HEK293 (cell line): ENCODE data around the gene OGDHL.
A peak's percentile ranks its signal among the peaks of the same experiment; 100 is the strongest.
"Not testable (repeated sequence)": the region's sequence is repeated elsewhere in the genome, so short reads cannot be mapped to it uniquely, and the experiment has no call there.

Source experiments
- CTCF ChIA-PET: fragments of 350-600 bp; formaldehyde crosslinking; extraction: SDS; loops from one replicate; lab custom pipeline; 2021; ENCODE audit warnings: antibody characterized with exemption; lab: Yijun Ruan, JAX
- POLR2A ChIA-PET: fragments of 300-600 bp; formaldehyde crosslinking; extraction: SDS; loops from one replicate; lab custom pipeline; 2020; ENCODE audit warnings: antibody characterized with exemption, inconsistent platforms; lab: Yijun Ruan, JAX
- H3K27ac ChIP-seq: fragments of 200-500 bp; sonication (Bioruptor generic); 2 replicates; pipeline ENCODE4 v1.5.1; 2014; ENCODE audit warnings: low read depth, low read length, control low read depth, inconsistent platforms; ENCODE audit errors: extremely low read depth
- H3K36me3 ChIP-seq, 2 experiments: fragments of 200-500 bp in 1 of 2; sonication (Bioruptor generic) in 1 of 2; 1 replicate in 1 of 2; 2 replicates in 1 of 2; pipeline ENCODE4 v1.5.1; 2014 to 2017; ENCODE audit warnings: inconsistent platforms in 2 of 2, low read length in 2 of 2; ENCODE audit not compliant: control insufficient read depth in 2 of 2, insufficient read depth in 1 of 2
- H3K4me1 ChIP-seq: fragments of 200-500 bp; sonication (Bioruptor generic); 2 replicates; pipeline ENCODE4 v1.5.1; 2014; ENCODE audit warnings: mild to moderate bottlenecking, low read length, inconsistent platforms; ENCODE audit not compliant: control insufficient read depth, insufficient read depth
- H3K4me3 ChIP-seq: 2 replicates; pipeline ENCODE4 v1.5.1; 2011; ENCODE audit warnings: low read depth, mild to moderate bottlenecking, control low read depth, low read length, moderate library complexity
- H3K9me3 ChIP-seq: fragments of 200-500 bp; sonication (Bioruptor generic); 2 replicates; pipeline ENCODE4 v1.5.1; 2014; ENCODE audit warnings: low read depth, low read length, inconsistent platforms; ENCODE audit not compliant: control insufficient read depth, insufficient read depth
- BCL11A ChIP-seq: fragments of 450-650 bp; formaldehyde crosslinking; IDR thresholded peaks from 2 replicates; pipeline ENCODE4 v1.5.1; 2016; ENCODE audit warnings: low read depth, missing biosample characterization, missing genetic modification characterization
- MZF1 ChIP-seq: fragments of 450-650 bp; formaldehyde crosslinking; IDR thresholded peaks from 2 replicates; pipeline ENCODE4 v1.5.1; 2017; ENCODE audit warnings: missing biosample characterization, missing genetic modification characterization, borderline replicate concordance
- OVOL3 ChIP-seq: fragments of 450-650 bp; formaldehyde crosslinking; IDR thresholded peaks from 2 replicates; pipeline ENCODE4 v1.5.1; 2016; ENCODE audit warnings: missing biosample characterization, missing genetic modification characterization
- SCRT2 ChIP-seq: fragments of 450-650 bp; formaldehyde crosslinking; IDR thresholded peaks from 2 replicates; pipeline ENCODE4 v1.5.1; 2016; ENCODE audit warnings: missing biosample characterization, missing genetic modification characterization
- ZBTB21 ChIP-seq: fragments of 450-650 bp; formaldehyde crosslinking; IDR thresholded peaks from 2 replicates; pipeline ENCODE4 v1.5.1; 2017; ENCODE audit warnings: missing biosample characterization, missing genetic modification characterization
- ZIC2 ChIP-seq: fragments of 450-650 bp; formaldehyde crosslinking; IDR thresholded peaks from 2 replicates; pipeline ENCODE4 v1.5.1; 2016; ENCODE audit warnings: missing biosample characterization, missing genetic modification characterization
- ZNF140 ChIP-seq: fragments of 450-650 bp; formaldehyde crosslinking; IDR thresholded peaks from 2 replicates; pipeline ENCODE4 v1.5.1; 2016; ENCODE audit warnings: missing biosample characterization, missing genetic modification characterization
- ZNF146 ChIP-seq: fragments of 450-650 bp; formaldehyde crosslinking; IDR thresholded peaks from 2 replicates; pipeline ENCODE4 v1.5.1; 2016; ENCODE audit warnings: missing biosample characterization, missing genetic modification characterization
- ZNF404 ChIP-seq: fragments of 450-650 bp; formaldehyde crosslinking; IDR thresholded peaks from 2 replicates; pipeline ENCODE4 v1.5.1; 2017; ENCODE audit warnings: missing biosample characterization, missing genetic modification characterization
- ZNF626 ChIP-seq: fragments of 450-650 bp; sonication (Bioruptor Pico); formaldehyde crosslinking; IDR thresholded peaks from 2 replicates; pipeline ENCODE4 v1.5.1; 2018; ENCODE audit warnings: missing biosample characterization, missing genetic modification characterization, inconsistent platforms
- ZNF701 ChIP-seq: fragments of 450-650 bp; formaldehyde crosslinking; IDR thresholded peaks from 2 replicates; pipeline ENCODE4 v1.5.1; 2016; ENCODE audit warnings: missing biosample characterization, missing genetic modification characterization
- ZNF785 ChIP-seq: fragments of 450-650 bp; formaldehyde crosslinking; IDR thresholded peaks from 2 replicates; pipeline ENCODE4 v1.5.1; 2016; ENCODE audit warnings: missing biosample characterization, missing genetic modification characterization
- ZNF830 ChIP-seq: fragments of 450-650 bp; IDR thresholded peaks from 2 replicates; pipeline ENCODE4 v1.5.0; 2018; ENCODE audit warnings: missing biosample characterization, missing genetic modification characterization, low read depth, mild to moderate bottlenecking, moderate library complexity
- TF ChIP-seq, protein P1 (sequence below): fragments of 450-650 bp; formaldehyde crosslinking; IDR thresholded peaks from 2 replicates; pipeline ENCODE4 v1.5.1; 2017; ENCODE audit warnings: missing biosample characterization, missing genetic modification characterization
- TF ChIP-seq, protein P2 (sequence below): fragments of 450-650 bp; formaldehyde crosslinking; optimal IDR thresholded peaks from 2 replicates; pipeline ENCODE3; 2016; ENCODE audit warnings: missing biosample characterization, mild to moderate bottlenecking, missing genetic modification characterization

OGDHL gene

DNA sequence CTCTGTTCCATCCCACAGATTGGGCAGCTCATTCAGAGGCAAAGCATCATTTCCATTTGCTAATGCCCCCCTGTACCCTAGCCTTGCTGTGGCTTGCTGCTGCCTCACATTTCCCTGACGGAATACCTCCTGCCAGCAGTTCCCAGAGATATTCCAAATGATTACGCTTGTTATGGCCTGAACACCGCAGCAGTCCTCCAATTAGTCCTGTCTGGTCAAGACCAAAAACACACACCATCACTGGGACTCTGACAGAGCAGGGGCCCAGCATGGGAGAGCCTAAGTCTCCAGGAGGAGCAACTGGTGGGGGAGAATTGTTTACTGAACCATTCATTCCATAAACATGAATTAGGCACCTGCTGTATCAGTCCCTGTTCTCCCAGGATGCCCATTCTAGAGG is 6.1 kb downstream of the OGDHL start:
- CTCF ChIA-PET, result no interaction called here
- Histone ChIP-seq H3K36me3 (peaks cover 0 to 11% of the 10 kb centered on the region in 2 experiments; a peak in 1 of 3 replicates), H3K4me3 (no peak overlapping the region)
- TF ChIP-seq ZIC2, result peak; percentile 58
- TF ChIP-seq, protein P1, sequence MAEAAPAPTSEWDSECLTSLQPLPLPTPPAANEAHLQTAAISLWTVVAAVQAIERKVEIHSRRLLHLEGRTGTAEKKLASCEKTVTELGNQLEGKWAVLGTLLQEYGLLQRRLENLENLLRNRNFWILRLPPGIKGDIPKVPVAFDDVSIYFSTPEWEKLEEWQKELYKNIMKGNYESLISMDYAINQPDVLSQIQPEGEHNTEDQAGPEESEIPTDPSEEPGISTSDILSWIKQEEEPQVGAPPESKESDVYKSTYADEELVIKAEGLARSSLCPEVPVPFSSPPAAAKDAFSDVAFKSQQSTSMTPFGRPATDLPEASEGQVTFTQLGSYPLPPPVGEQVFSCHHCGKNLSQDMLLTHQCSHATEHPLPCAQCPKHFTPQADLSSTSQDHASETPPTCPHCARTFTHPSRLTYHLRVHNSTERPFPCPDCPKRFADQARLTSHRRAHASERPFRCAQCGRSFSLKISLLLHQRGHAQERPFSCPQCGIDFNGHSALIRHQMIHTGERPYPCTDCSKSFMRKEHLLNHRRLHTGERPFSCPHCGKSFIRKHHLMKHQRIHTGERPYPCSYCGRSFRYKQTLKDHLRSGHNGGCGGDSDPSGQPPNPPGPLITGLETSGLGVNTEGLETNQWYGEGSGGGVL (tag by site-specific recombination), result no peak
- TF ChIP-seq SCRT2, result peak; percentile 36; the same call in 1 of the 2 replicates
- TF ChIP-seq, all 188 proteins: peak for 2
- no peaks in the 10 kb centered on the region for H3K9me3 ChIP-seq
- no peak overlapping the region for H3K27ac ChIP-seq
- H3K4me1 ChIP-seq, result no peaks in the 10 kb centered on the region
- POLR2A ChIA-PET, result no interaction called here

DNA sequence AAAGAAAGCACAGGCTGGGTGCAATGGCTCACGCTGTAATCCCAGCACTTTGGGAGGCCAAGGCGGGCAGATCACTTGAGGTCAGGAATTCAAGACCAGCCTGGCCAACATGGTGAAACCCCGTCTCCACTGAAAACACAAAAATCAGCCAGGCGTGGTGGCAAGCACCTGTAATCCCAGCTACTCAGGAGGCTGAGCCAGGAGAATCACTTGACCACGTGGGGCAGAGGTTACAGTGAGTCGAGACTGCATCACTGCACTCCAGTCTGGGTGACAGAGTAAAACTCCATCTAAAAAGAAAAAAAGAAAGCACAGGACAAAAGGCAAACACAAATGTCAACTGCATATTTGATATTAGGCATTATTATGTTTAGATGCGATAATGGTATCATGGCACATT is 7.2 kb downstream of the OGDHL start:
- peaks cover 0 to 11% of the 10 kb centered on the region in 2 experiments; a peak in 1 of 3 replicates for H3K36me3 ChIP-seq
- H3K9me3 ChIP-seq, CTCF ChIA-PET, H3K27ac ChIP-seq, POLR2A ChIA-PET, H3K4me1 ChIP-seq, H3K4me3 ChIP-seq: not testable (repeated sequence)

DNA sequence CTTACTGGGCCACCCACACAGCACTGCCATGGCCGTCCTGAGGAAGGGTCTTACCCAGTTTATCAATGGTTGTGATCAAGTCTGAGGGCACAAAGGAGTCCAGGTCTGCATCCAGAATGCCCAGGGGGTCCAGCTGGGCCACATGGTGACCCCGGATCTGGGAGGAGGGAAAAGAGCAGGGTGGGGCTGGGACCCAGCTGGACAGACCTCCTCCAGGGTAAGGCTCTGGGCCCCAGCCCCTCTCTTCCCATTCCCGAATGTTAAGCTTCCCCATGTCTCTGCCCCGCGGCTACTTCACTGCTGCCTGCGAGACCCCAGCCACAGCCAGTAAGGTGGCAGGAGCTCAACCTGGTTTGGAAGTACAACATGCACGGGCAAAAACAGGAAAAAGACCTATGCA is 9.5 kb downstream of the OGDHL start:
- Histone ChIP-seq H3K36me3 (peaks cover 0 to 11% of the 10 kb centered on the region in 2 experiments; a peak in 1 of 3 replicates), H3K27ac (no peak overlapping the region), H3K4me1 (no peaks in the 10 kb centered on the region), H3K4me3 (no peak overlapping the region), H3K9me3 (no peaks in the 10 kb centered on the region)
- CTCF ChIA-PET, result interaction anchor here (0.7 kb wide), 1 partner anchor 43 kb away, joined by 3 read pairs; no protein-coding TSS in a partner anchor
- POLR2A ChIA-PET, result no interaction called here
- TF ChIP-seq ZNF830 (tag by site-specific recombination) (no peak), ZNF404 (tag by site-specific recombination) (no peak), ZNF626 (no peak), ZNF701 (no peak)

DNA sequence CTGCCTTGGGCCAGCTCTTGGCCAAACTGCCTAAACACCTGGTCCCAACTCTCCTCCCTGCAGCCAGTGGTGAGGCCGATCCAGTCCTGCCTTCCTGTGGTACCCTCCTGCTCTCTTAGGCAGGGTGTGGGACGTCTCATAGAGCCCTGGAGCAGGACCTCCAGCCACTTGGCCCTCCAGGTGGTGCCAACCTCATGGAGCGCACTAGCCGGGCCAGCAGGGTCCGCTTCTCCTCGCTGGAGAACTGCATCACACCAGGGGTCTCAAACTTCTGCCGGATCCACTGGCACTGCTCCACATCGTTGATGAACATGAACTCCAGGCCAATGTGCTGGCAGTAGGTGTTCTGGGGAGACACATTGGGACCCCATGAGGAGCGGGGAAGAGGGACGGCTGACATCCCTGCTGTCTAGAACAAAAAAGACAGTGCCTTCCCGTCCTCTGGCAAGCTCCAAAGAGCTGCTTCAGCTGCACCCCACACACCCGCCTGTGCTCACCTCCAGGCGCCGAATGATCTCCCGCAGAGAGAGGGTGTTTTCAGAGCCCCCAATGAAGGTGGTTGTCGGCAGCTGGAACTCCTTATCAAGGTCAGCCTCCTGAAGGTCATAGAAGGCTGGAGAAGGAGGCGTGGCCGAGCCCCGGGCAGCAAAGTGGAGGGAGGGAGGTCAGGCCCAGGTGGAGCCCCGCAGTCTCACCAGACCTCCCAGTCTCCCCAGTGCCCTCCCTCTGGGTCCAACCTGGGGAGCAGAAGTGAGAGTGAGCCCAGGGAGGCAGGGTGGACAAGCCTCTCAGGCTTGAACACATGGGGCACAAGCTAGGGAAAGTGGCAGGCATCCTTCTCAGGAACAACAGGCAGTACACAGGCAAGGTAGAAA is 10.2 kb downstream of the OGDHL start:
- CTCF ChIA-PET, result interaction anchor here (0.7 kb wide), 1 partner anchor 42 kb away, joined by 3 read pairs; no protein-coding TSS in a partner anchor

More for the DNA sequence above, 10.2 kb downstream of the OGDHL start:
- H3K36me3 ChIP-seq, result peaks cover 0 to 15% of the 10 kb centered on the region in 2 experiments; a peak in 1 of 3 replicates
- H3K9me3 ChIP-seq, result no peaks in the 10 kb centered on the region
- H3K27ac ChIP-seq, result no peak overlapping the region
- POLR2A ChIA-PET, result no interaction called here
- no peak for TF ChIP-seq OVOL3 (tag by site-specific recombination)
- peak; percentile 57 for TF ChIP-seq ZIC2
- no peak for TF ChIP-seq ZNF140 (tag by site-specific recombination)
- TF ChIP-seq ZNF785 (tag by site-specific recombination), result no peak
- TF ChIP-seq, protein P2, sequence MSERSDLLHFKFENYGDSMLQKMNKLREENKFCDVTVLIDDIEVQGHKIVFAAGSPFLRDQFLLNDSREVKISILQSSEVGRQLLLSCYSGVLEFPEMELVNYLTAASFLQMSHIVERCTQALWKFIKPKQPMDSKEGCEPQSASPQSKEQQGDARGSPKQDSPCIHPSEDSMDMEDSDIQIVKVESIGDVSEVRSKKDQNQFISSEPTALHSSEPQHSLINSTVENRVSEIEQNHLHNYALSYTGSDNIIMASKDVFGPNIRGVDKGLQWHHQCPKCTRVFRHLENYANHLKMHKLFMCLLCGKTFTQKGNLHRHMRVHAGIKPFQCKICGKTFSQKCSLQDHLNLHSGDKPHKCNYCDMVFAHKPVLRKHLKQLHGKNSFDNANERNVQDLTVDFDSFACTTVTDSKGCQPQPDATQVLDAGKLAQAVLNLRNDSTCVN (tag by site-specific recombination), result no peak
- no peak for TF ChIP-seq ZNF146
- no peak for TF ChIP-seq ZBTB21 (tag by site-specific recombination)
- TF ChIP-seq MZF1 (tag by site-specific recombination), result no peak
- TF ChIP-seq BCL11A (tag by site-specific recombination), result no peak
- H3K4me1 ChIP-seq, result no peaks in the 10 kb centered on the region
- no peak overlapping the region for H3K4me3 ChIP-seq
